ENCODE results near the gene MBNL1. TPM values are rescaled to one million over a fixed set of nuclear protein-coding genes. Genes with fewer than 3 reads are reported as not detected.

The MBNL1 gene
- total RNA-seq, 6 experiments from 2014 or later = 200 to 291 (median 244) TPM

- Mint-ChIP-seq H3K27me3 (ENCODE audit: insufficient read depth) (peaks cover 3% of the 10 kb centered on the region), H3K4me3 (no peak overlapping the region), H3K9me3 (no peaks in the 10 kb centered on the region), H3K4me1 (ENCODE audit: low read depth) (peaks cover 36% of the 10 kb centered on the region), H3K36me3 (ENCODE audit: low read depth) (peaks cover 29% of the 10 kb centered on the region), H3K27ac (no peak overlapping the region)
- no peak for DNase-seq
- no peak for TF ChIP-seq CTCF (IDR thresholded peaks at IDR 0.05)
Observed at GRCh38 chr3:152459118-152459515, 190.4 kb downstream of the MBNL1 start.

GRCh38 chr3:152459572-152459971, 190.8 kb downstream of the MBNL1 start:
- peaks cover 29% of the 10 kb centered on the region for H3K36me3 Mint-ChIP-seq (ENCODE audit: low read depth)
- no peak for DNase-seq
- H3K27ac Mint-ChIP-seq = no peak overlapping the region; the same call in 1 of the 2 replicates
- H3K27me3 Mint-ChIP-seq (ENCODE audit: insufficient read depth) = peaks cover 3% of the 10 kb centered on the region
- H3K9me3 Mint-ChIP-seq = no peaks in the 10 kb centered on the region
- H3K4me1 Mint-ChIP-seq (ENCODE audit: low read depth) = peaks cover 36% of the 10 kb centered on the region
- H3K4me3 Mint-ChIP-seq = no peak overlapping the region
- no peak for TF ChIP-seq CTCF (IDR thresholded peaks at IDR 0.05)

- Mint-ChIP-seq H3K4me1 (ENCODE audit: low read depth) (peaks cover 35% of the 10 kb centered on the region), H3K27me3 (ENCODE audit: insufficient read depth) (peaks cover 2% of the 10 kb centered on the region), H3K36me3 (ENCODE audit: low read depth) (peaks cover 22% of the 10 kb centered on the region), H3K4me3 (no peak overlapping the region; the same call in 1 of the 2 replicates), H3K9me3 (no peaks in the 10 kb centered on the region), H3K27ac (peak overlapping the region; percentile 71; the same call in 1 of the 2 replicates)
- no peak for TF ChIP-seq CTCF (IDR thresholded peaks at IDR 0.05)
- no peak for DNase-seq
Observed at GRCh38 chr3:152460936-152461335, 192.2 kb downstream of the MBNL1 start.

- peaks cover 2% of the 10 kb centered on the region for H3K27me3 Mint-ChIP-seq (ENCODE audit: insufficient read depth)
- no peak for DNase-seq
- H3K9me3 Mint-ChIP-seq = no peaks in the 10 kb centered on the region
- 0 out of 2 replicates have a peak overlapping the region, but pooled peaks have one; percentile 71 for H3K27ac Mint-ChIP-seq
- H3K36me3 Mint-ChIP-seq (ENCODE audit: low read depth) = peaks cover 18% of the 10 kb centered on the region
- H3K4me1 Mint-ChIP-seq (ENCODE audit: low read depth) = peaks cover 34% of the 10 kb centered on the region
- no peak for TF ChIP-seq CTCF (IDR thresholded peaks at IDR 0.05)
- no peak overlapping the region for H3K4me3 Mint-ChIP-seq
Observed at GRCh38 chr3:152461460-152461859, 192.7 kb downstream of the MBNL1 start.

- peaks cover 2% of the 10 kb centered on the region; the same call in 1 of the 2 replicates for H3K27me3 Mint-ChIP-seq (ENCODE audit: insufficient read depth)
- H3K9me3 Mint-ChIP-seq = no peaks in the 10 kb centered on the region
- H3K4me1 Mint-ChIP-seq (ENCODE audit: low read depth) = peaks cover 26% of the 10 kb centered on the region
- TF ChIP-seq CTCF (IDR thresholded peaks at IDR 0.05) = peak; percentile 78
- H3K36me3 Mint-ChIP-seq (ENCODE audit: low read depth) = peaks cover 6% of the 10 kb centered on the region
- peak; percentile 65 for DNase-seq
- H3K4me3 Mint-ChIP-seq = peak overlapping the region; percentile 35; the same call in 1 of the 2 replicates
- peak overlapping the region; percentile 68; the same call in 1 of the 2 replicates for H3K27ac Mint-ChIP-seq
Observed at GRCh38 chr3:152466784-152467183, 198.1 kb downstream of the MBNL1 start.
